Motor neuron (in vitro differentiated cells): Measurements from ENCODE around the gene ZNF862. TPM values are rescaled to one million over a fixed set of nuclear protein-coding genes. Genes with fewer than 3 reads are reported as not detected.

ENCODE experiments used
- ATAC-seq, 8 experiments: fragments of 200-7000 bp; cut with Tn5 transposase; replicated peaks in 6 of 8; 2 replicates each; pipeline ENCODE4 v1.8.0; 2021; ENCODE audit warnings: mild to moderate bottlenecking in 8 of 8, moderate library complexity in 8 of 8
- H3K27ac ChIP-seq, 2 donors: fragments of 250-450 bp; sonication (Bioruptor Pico); 2 replicates each; pipeline ENCODE4 v1.9.0; 2021; ENCODE audit warnings: antibody characterized with exemption in 2 of 2, mild to moderate bottlenecking in 2 of 2, moderate library complexity in 1 of 2
- H3K4me1 ChIP-seq, 2 donors: fragments of 250-450 bp; sonication (Bioruptor Pico); replicated peaks in 1 of 2; 2 replicates each; pipeline ENCODE4 v1.6.1; 2021; ENCODE audit warnings: antibody characterized with exemption in 2 of 2, mild to moderate bottlenecking in 2 of 2, moderate library complexity in 1 of 2
- H3K4me3 ChIP-seq, 5 donors: fragments of 250-450 bp; sonication (Bioruptor Pico); 2 replicates each; pipeline ENCODE4 v1.9.0; 2021; ENCODE audit warnings: antibody characterized with exemption in 5 of 5, mild to moderate bottlenecking in 5 of 5, moderate library complexity in 4 of 5
- WGBS, 10 experiments: fragments of 450-650 bp; shearing (Covaris generic); methylation state at CpG; one replicate each; pipeline ENCODE4 v1.0.0; 2022; 5-methylcytosine and 5-hydroxymethylcytosine counted together
- in situ Hi-C, 9 experiments: fragments of 400-800 bp; cut with MboI; loops; one replicate each; pipeline ENCODE4 v1.15.0; 2021; ENCODE audit warnings: low sequenced_read_pairs in 9 of 9, low pct_unique_long_range_greater_than_20kb in 2 of 9; ENCODE audit not compliant: unreplicated experiment in 9 of 9
- total RNA-seq, 8 experiments: library from RNA; unstranded; fragments of 300-600 nt; gene quantifications; 2 replicates each; pipeline versions ENCODE4 v1.2.3 to v1.2.4, GENCODE V29; 2022

Gene ZNF862
- total RNA-seq, 8 experiments from 2014 or later = 7.1 to 18.6 (median 10.8) TPM

GRCh38 chr7:149800169-149800555 is 38.0 kb upstream of the ZNF862 start:
- WGBS, 10 experiments = 75 to 100% (median 87%) methylated on average over 1 to 5 of the region's 13 CpGs; no CpG with 5 or more reads in 7 of the 10 experiments

GRCh38 chr7:149801002-149801566 is 37.1 kb upstream of the ZNF862 start:
- WGBS, 10 experiments = 20 to 100% (median 64%) methylated on average over 1 of the region's 2 CpGs; no CpG with 5 or more reads in 4 of the 10 experiments
- Histone ChIP-seq H3K4me1 (no peaks in the 10 kb centered on the region), H3K27ac (no peak overlapping the region), H3K4me3 (no peak overlapping the region)
- in situ Hi-C loops = no loop called here
- no peak for ATAC-seq

More at GRCh38 chr7:149800169-149800555, 38.0 kb upstream of the ZNF862 start:
- ATAC-seq = no peak
- Histone ChIP-seq H3K4me1 (no peaks in the 10 kb centered on the region), H3K4me3 (no peak overlapping the region), H3K27ac (no peak overlapping the region)
- in situ Hi-C loops = no loop called here

GRCh38 chr7:149801816-149802215 is 36.4 kb upstream of the ZNF862 start:
- in situ Hi-C loops = no loop called here
- ATAC-seq = no peak
- H3K27ac ChIP-seq = no peak overlapping the region
- no peak overlapping the region for H3K4me3 ChIP-seq
- 20 to 65% methylated on average over 1 to 2 of the region's 16 CpGs; no CpG with 5 or more reads in 8 of the 10 experiments for WGBS, 10 experiments
- H3K4me1 ChIP-seq = no peaks in the 10 kb centered on the region

- no peak overlapping the region for H3K27ac ChIP-seq
- in situ Hi-C loops = no loop called here
- ATAC-seq = no peak
- no peak overlapping the region for H3K4me3 ChIP-seq
- H3K4me1 ChIP-seq = no peaks in the 10 kb centered on the region
- WGBS, 10 experiments = no CpG with 5 or more reads among the region's 12 CpGs
These were observed 35.2 kb upstream of the ZNF862 start for GRCh38 chr7:149802966-149803365.

- ATAC-seq = peak in 2 of 8 experiments; percentile 15 to 35
These were observed 34.6 kb upstream of the ZNF862 start for GRCh38 chr7:149803551-149804074.

GRCh38 chr7:149804106-149804505 is 34.1 kb upstream of the ZNF862 start:
- in situ Hi-C loops = no loop called here
- 0 to 90% (median 80%) methylated on average over 1 to 3 of the region's 9 CpGs; no CpG with 5 or more reads in 5 of the 10 experiments for WGBS, 10 experiments
- no peaks in the 10 kb centered on the region for H3K4me1 ChIP-seq
- peak in 1 of 8 experiments; percentile 12 for ATAC-seq
- no peak overlapping the region for H3K27ac ChIP-seq
- no peak overlapping the region for H3K4me3 ChIP-seq

More at GRCh38 chr7:149803551-149804074, 34.6 kb upstream of the ZNF862 start:
- no peak overlapping the region for H3K27ac ChIP-seq
- no peak overlapping the region for H3K4me3 ChIP-seq
- no peaks in the 10 kb centered on the region for H3K4me1 ChIP-seq
- 40 to 80% (median 54%) methylated on average over 1 to 5 of the region's 17 CpGs; no CpG with 5 or more reads in 5 of the 10 experiments for WGBS, 10 experiments
- in situ Hi-C loops = no loop called here

- Histone ChIP-seq H3K4me3 (no peak overlapping the region), H3K4me1 (no peaks in the 10 kb centered on the region), H3K27ac (no peak overlapping the region)
- in situ Hi-C loops = no loop called here
- 71 to 80% methylated on average over 2 to 3 of the region's 16 CpGs; no CpG with 5 or more reads in 8 of the 10 experiments for WGBS, 10 experiments
- no peak for ATAC-seq
These were observed 31.4 kb upstream of the ZNF862 start for GRCh38 chr7:149806726-149807125.

GRCh38 chr7:149808311-149808710 is 29.9 kb upstream of the ZNF862 start:
- Histone ChIP-seq H3K4me1 (no peaks in the 10 kb centered on the region), H3K27ac (no peak overlapping the region), H3K4me3 (no peak overlapping the region)
- ATAC-seq = no peak
- WGBS, 10 experiments = 60 to 100% (median 83%) methylated on average over 1 to 9 of the region's 10 CpGs; no CpG with 5 or more reads in 7 of the 10 experiments
- in situ Hi-C loops = no loop called here

- in situ Hi-C loops = no loop called here
- Histone ChIP-seq H3K27ac (no peak overlapping the region), H3K4me3 (no peak overlapping the region), H3K4me1 (no peaks in the 10 kb centered on the region)
- peak in 3 of 8 experiments; percentile 15 to 29 (median 25) for ATAC-seq
- WGBS, 10 experiments = no CpG with 5 or more reads among the region's 2 CpGs
These were observed 29.0 kb upstream of the ZNF862 start for GRCh38 chr7:149809215-149809614.

GRCh38 chr7:149811221-149811620 is 27.0 kb upstream of the ZNF862 start:
- H3K4me1 ChIP-seq = peaks cover 0 to 3% of the 10 kb centered on the region in 2 donors
- in situ Hi-C loops = no loop called here
- 0% methylated on average over 1 of the region's 3 CpGs; no CpG with 5 or more reads in 8 of the 10 experiments for WGBS, 10 experiments
- no peak overlapping the region for H3K27ac ChIP-seq
- ATAC-seq = peak in 2 of 8 experiments; percentile 21 to 55
- no peak overlapping the region for H3K4me3 ChIP-seq

- Histone ChIP-seq H3K27ac (no peak overlapping the region), H3K4me1 (peaks cover 0 to 3% of the 10 kb centered on the region in 2 donors), H3K4me3 (no peak overlapping the region)
- in situ Hi-C loops = no loop called here
- no peak for ATAC-seq
- WGBS, 10 experiments = 80% methylated on average over 1 of the region's 16 CpGs; no CpG with 5 or more reads in 9 of the 10 experiments
These were observed 26.2 kb upstream of the ZNF862 start for GRCh38 chr7:149811831-149812490.

GRCh38 chr7:149813254-149814035 is 24.7 kb upstream of the ZNF862 start:
- in situ Hi-C loops = no loop called here
- Histone ChIP-seq H3K4me1 (peaks cover 0 to 3% of the 10 kb centered on the region in 2 donors), H3K27ac (no peak overlapping the region), H3K4me3 (no peak overlapping the region)
- no peak for ATAC-seq
- 51 to 90% (median 54%) methylated on average over 2 to 5 of the region's 28 CpGs; no CpG with 5 or more reads in 7 of the 10 experiments for WGBS, 10 experiments

- no peak for ATAC-seq
- 24% methylated on average over 3 of the region's 15 CpGs; no CpG with 5 or more reads in 9 of the 10 experiments for WGBS, 10 experiments
- in situ Hi-C loops = no loop called here
- peaks cover 0 to 3% of the 10 kb centered on the region in 2 donors for H3K4me1 ChIP-seq
- H3K27ac ChIP-seq = no peak overlapping the region
- H3K4me3 ChIP-seq = no peak overlapping the region
These were observed 23.7 kb upstream of the ZNF862 start for GRCh38 chr7:149814494-149814893.
